Activated T-cell treated with anti-CD3 and anti-CD28 coated beads for 4 hours (primary cell): ENCODE measurements around the gene OSM.

Source experiments
- DNase-seq: peaks from one replicate; pipeline ENCODE4 v3.0.0-alpha.2; 2020

The OSM gene

DNA sequence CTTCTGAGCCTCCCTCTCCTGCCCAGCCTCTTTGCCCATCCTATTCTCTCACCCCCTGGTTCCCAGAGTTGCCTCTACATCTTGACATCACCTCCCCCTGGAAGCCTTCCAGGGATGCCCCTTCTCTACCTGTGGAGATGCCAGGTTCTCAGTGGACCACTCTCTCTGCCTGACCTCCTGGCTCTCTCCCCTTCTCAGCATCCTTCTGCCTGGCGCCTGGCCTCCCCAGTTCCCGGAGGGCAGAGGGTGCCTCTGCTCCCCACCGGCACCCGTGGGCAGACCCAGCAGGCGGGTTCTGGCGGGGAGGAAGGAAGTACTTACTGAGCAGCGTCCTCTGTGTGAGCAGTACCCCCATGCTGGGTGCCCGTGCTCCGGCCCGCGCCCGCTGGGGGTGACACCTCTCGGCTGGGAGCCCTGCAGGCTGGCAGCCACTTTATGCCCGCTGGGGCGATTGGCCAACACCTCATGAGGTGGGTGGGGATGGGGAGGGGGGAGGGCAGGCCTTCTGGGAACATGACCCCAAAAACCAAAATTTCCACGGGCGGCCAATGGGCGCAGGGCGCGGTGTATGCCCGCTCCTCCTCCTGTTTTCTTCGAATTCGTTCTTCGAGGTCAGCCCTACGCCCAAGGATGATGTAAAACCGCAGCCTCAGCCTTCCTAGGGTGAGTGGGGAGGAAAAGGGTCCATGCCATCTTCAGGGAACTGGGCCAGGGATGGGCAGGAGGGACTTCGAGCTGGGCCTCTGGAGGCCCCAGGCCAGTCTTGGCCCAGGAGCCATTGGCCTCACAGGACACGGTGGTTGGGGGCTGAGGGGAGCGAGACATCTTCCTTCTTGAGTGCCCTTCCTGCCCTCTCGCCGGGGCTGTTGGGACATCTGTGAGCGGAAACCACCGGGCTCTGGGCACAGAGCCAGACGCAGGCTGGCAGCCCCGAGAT lies at the start of gene OSM:
OSM (minus strand) TSS at position 407 of the 937 bp plus-strand sequence; CDS start at position 355, 52 bp downstream.
- DNase-seq: peak; percentile 45

DNA sequence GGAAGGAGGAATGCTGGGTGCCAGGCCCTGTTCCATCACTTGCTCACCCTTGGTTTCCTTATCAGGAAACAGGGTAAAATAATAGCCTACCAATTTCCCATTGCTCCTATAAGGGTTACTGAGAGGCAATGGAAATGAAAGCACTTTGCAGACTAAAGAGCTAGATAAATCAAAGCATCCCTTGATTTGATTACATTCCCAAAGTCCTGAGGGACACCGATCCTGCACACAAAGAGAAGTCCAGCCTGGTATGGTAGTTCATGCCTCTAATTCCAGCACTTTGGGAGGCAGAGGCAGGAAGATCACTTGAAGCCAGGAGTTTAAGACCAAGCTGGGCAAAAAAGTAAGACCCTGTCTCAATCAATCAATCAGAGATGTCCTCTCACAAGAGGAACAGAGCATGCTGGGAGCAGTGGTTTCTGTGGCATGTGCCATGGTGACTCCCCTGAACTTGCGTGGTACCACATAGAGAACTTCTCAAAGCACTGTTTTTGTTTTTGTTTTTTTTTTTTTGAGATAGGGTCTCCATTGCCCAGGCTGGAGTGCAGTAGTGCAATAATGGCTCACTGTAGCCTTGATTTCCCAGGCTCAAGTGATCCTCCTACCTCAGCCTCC lies 49.4 kb upstream of the OSM start:
- no peak for DNase-seq

DNA sequence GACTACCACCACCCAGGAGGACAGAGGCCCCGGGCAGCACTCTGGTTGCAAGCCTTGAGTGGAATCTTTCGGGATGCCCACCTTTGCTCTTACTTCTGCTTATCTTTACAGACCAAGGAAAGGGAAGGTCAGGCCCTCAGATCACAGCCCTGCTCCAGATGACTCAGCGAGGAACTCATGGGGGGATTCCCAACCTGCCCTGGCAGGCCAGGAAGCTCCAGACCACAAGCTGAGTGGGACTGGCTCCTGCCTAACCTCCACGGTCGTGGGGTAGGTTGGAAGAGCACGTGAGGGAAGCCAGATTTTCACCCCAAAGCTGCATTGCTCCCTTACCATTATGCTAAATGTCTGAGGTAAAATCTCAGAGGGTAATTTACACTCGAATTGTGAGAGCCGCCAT lies 48.3 kb upstream of the OSM start:
- peak; percentile 15 for DNase-seq

- no peak for DNase-seq
Observed at GRCh38 chr22:30313527-30314363, 47.1 kb upstream of the OSM start.

DNA sequence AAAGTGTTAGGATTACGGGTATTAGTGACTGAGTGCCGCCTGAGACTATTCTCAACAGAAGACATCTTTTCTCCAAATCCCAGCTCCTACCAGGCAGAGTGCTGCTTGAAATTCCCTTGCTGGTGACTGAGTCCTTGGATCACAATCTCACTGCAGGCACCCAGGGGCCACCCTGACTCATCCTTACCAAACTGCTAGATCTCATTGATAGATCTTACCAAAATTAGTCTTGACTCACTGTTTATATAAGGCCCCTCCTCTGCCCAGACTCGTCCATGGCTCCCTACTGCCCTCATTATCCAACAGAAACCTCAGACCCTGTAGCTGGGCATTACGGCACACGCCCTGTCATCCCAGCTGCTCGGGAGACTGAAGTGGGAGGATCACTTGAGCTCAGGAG lies 45.4 kb upstream of the OSM start:
- no peak for DNase-seq

- no peak for DNase-seq
Observed at GRCh38 chr22:30310881-30311771, 44.5 kb upstream of the OSM start.

GRCh38 chr22:30309951-30310741 lies 43.5 kb upstream of the OSM start:
- DNase-seq: no peak

DNA sequence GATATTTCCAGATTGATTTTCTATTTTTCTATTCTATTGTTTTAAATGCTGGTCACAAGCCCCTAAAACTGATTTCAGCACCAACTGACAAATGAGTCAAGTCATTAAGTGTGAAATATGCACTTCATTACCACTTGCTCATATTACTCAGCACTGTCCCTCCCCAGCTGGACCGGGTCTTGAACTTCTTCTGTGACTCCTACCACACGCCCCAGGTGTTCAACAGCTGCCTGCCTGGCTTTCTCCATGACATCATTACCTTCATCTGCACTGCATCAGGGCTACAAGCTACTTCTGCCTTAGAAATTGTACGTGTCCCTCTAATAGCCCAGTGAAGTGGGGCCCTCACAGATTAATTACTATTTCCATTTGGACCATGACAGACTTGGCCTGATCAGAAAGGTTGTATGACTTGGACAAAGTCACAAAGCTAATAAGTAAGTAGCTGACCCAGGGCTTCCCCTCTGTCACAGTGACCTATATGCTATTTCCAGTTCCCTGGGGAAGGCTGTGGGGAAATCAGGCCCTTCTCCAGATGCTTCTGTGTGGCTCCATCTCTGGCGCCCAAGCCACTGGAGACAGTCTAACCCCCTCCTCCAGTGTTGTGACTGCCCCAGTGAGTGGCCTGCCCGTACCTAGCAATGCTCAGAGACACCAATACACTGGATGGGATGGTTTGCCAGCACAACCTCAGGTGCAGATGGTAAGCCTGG lies 42.0 kb upstream of the OSM start:
- peak; percentile 25 for DNase-seq

GRCh38 chr22:30308093-30308492 lies 41.4 kb upstream of the OSM start:
- no peak for DNase-seq

DNA sequence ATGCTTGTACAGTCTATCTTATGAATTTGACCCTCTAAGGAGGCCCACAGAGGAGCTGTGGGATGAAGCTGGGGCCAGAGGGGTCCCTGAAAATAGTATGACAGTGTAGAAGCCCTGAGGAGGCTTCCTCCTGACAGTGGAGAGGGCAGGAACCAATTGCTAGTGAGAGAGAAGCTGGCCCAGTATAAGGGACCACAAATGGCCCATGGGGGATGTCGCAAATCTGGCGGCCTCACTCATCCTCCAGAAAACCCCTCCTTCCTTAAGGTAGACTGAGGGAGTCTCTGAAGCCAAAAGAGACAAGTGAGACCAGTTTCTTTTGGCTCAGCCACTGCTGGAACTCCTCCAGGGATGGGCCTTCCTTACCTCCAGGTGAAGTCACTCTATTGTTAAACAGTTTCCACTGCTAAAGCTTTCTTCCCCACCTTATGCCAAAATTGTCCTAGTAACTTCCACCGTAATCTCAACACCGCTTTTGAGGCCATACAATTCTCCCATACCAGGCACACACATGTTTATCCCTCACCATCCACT lies 40.5 kb upstream of the OSM start:
- no peak for DNase-seq

GRCh38 chr22:30306627-30307011 lies 40.0 kb upstream of the OSM start:
- DNase-seq: no peak

- DNase-seq: no peak
Observed at GRCh38 chr22:30305906-30306626, 39.4 kb upstream of the OSM start.

DNA sequence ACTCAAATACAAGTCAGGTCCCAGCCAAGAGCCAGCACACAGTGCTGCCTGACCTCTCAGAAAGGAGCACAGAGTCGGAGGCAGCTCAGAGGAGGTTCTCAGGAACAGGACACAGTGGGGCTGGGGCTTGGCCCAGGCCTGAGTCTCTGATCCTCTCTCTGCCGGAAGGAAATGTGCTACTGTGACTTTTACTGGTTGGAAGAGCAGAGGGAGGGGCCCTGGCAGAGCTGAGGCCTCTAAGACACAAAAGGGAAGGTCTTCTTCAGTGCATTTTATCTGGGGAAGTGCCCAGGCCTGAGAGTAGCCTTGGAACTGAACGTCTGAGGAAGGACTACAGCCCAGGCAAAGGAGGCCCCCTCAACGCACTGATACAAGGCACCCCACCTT lies 38.9 kb upstream of the OSM start:
- no peak for DNase-seq

- DNase-seq: no peak
Observed at GRCh38 chr22:30304495-30305244, 38.0 kb upstream of the OSM start.

DNA sequence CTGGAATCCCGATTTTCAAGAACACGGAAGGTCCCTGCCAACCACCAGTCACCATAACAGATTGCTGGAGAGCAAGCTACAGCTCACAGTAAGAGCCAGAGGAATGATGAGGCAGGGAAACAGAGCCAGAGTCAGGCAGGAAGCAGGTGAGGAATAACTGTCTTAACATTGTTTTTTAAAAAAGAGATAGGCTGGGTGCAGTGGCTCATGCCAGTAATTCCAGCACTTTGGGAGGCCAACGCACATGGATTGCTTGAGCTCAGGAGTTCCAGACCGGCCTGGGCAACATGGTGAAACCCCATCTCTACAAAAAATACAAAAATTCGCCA lies 36.1 kb upstream of the OSM start:
- no peak for DNase-seq

DNA sequence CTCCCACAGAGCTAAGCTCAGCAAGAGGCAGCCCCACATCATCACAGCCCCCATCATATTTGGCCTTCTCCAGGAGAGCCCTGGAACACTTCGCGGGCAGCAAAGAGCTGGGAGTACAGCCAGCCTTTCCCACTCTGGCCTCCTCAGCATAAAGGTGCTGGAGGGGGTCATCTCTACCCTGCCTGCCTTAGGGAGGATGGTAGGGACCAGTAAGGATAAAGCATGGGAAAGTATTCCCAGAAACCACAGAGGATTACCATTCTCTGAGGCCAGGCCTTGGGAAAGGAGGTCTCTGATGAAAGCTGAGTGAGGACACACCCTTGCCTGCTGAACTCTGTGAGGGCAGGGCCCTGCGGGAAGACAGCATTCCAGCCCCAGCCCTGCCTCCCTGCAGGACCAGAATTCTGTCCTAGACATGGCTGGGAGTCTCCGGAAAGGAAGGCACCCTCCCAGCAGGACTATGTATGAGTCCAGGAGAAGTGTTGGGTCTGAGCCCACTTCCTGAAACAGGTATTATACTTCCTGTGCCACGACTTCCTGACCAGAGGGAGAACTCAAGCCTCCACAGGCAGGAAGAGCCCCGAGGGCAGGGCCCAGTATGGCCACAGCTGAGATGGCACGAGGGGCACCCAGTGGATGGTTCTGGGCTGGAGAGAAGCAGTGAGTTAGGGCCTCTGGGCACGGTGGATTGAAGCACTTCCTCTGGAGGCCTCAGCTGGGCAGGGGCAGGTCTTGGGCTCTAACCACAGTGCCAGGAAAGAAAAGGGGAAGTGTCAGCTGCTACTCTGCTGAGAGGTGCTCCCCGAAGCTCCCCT lies 35.6 kb upstream of the OSM start:
- no peak for DNase-seq

GRCh38 chr22:30299322-30299721 lies 32.7 kb upstream of the OSM start:
- no peak for DNase-seq

DNA sequence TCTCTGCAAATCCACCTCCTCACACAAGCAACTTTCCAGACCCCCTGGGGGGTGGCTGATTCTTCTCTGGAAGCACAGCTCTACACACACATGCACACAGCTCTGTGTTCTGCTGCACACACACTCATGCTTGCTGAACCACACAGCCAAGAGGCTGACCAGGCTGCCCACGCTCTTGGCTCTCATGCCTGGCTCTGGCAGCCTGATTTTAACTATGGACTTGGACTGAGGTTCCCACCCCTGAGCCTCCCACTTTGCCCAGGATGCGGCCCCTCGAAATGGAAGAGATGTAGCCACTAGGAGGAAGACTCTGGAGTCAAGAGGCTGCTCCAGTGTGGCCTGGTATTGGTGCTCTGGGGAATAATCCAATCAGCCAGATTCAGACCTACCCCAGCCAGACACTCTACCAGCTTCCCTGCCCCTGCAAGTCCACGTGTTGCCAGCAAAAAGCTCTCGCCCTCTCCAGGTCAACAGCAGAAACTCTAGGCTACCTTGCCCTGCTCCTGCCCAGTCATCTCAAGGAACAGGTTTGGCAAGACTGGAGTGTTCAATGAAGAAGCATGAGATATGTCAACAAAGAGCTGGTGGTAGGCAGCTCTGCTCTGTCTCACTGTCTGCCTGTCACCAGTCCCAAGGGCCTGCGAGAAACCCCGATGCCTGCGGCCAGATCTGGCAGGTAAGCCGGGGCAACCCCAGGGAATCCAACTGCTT lies 31.5 kb upstream of the OSM start:
- DNase-seq: no peak
